ENCODE data around the gene HOXC5. TPM values are rescaled to one million over a fixed set of nuclear protein-coding genes. Genes with fewer than 3 reads are reported as not detected.

Gene HOXC5
- total RNA-seq, 1 experiment from 2014 or later: 5.0 TPM

DNA sequence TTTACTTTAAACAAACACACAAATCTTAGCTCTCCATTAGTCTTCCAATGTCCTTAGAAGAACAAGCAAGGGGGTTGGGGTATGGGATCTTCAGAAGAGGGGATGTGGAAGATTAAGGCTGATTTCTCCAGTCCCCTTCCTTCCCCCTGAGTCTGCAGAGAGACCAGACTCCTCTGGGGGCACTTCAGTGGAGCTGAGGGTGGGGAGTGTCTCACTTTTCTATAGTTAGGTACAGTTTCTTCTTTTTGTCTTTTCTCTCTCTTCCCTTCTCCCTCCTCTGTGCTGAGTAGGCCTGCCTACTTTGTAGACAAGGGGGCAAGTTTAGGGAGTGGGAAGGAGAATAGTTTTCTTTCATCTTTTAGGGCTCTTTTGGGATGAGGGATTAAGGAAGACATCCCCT lies 23.3 kb downstream of the HOXC5 start:
- Histone ChIP-seq H3K4me3 (ENCODE audit: low read depth in 2 of 2, low read length in 2 of 2) (no peak overlapping the region), H3K27me3 (ENCODE audit: control insufficient read depth, insufficient read depth, low read length) (no peaks in the 10 kb centered on the region), H3K36me3 (ENCODE audit: control insufficient read depth, insufficient read depth, low read length) (no peaks in the 10 kb centered on the region), H3K27ac (ENCODE audit: low read length) (no peak overlapping the region), H3K4me1 (ENCODE audit: control insufficient read depth, insufficient read depth, low read length) (peaks cover 38% of the 10 kb centered on the region), H3K9me3 (ENCODE audit: control insufficient read depth, insufficient read depth, low read depth, low read length) (no peaks in the 10 kb centered on the region)
- ChIA-PET CTCF (interaction anchor here (0.6 kb wide), 1 partner anchor 15 kb away, joined by 3 read pairs; no protein-coding TSS in a partner anchor), POLR2A (interaction anchor here (0.6 kb wide), 1 partner anchor 74 kb away, joined by 5 read pairs; no protein-coding TSS in a partner anchor)
- ATAC-seq (no peak), DNase-seq (ENCODE audit: low read depth, low spot score) (no peak)
- TF ChIP-seq TCF7L2 (IDR thresholded peaks at IDR 0.05; ENCODE audit: low read depth, low read length): no peak
- TF ChIP-seq, protein P1, sequence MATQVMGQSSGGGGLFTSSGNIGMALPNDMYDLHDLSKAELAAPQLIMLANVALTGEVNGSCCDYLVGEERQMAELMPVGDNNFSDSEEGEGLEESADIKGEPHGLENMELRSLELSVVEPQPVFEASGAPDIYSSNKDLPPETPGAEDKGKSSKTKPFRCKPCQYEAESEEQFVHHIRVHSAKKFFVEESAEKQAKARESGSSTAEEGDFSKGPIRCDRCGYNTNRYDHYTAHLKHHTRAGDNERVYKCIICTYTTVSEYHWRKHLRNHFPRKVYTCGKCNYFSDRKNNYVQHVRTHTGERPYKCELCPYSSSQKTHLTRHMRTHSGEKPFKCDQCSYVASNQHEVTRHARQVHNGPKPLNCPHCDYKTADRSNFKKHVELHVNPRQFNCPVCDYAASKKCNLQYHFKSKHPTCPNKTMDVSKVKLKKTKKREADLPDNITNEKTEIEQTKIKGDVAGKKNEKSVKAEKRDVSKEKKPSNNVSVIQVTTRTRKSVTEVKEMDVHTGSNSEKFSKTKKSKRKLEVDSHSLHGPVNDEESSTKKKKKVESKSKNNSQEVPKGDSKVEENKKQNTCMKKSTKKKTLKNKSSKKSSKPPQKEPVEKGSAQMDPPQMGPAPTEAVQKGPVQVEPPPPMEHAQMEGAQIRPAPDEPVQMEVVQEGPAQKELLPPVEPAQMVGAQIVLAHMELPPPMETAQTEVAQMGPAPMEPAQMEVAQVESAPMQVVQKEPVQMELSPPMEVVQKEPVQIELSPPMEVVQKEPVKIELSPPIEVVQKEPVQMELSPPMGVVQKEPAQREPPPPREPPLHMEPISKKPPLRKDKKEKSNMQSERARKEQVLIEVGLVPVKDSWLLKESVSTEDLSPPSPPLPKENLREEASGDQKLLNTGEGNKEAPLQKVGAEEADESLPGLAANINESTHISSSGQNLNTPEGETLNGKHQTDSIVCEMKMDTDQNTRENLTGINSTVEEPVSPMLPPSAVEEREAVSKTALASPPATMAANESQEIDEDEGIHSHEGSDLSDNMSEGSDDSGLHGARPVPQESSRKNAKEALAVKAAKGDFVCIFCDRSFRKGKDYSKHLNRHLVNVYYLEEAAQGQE (IDR thresholded peaks at IDR 0.05; ENCODE audit: insufficient read depth in 1 of 2, low read depth in 2 of 2, low read length in 1 of 2): no peak
- TF ChIP-seq, protein P2, sequence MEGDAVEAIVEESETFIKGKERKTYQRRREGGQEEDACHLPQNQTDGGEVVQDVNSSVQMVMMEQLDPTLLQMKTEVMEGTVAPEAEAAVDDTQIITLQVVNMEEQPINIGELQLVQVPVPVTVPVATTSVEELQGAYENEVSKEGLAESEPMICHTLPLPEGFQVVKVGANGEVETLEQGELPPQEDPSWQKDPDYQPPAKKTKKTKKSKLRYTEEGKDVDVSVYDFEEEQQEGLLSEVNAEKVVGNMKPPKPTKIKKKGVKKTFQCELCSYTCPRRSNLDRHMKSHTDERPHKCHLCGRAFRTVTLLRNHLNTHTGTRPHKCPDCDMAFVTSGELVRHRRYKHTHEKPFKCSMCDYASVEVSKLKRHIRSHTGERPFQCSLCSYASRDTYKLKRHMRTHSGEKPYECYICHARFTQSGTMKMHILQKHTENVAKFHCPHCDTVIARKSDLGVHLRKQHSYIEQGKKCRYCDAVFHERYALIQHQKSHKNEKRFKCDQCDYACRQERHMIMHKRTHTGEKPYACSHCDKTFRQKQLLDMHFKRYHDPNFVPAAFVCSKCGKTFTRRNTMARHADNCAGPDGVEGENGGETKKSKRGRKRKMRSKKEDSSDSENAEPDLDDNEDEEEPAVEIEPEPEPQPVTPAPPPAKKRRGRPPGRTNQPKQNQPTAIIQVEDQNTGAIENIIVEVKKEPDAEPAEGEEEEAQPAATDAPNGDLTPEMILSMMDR (IDR thresholded peaks at IDR 0.05): no peak
- no peak for TF ChIP-seq POLR2AphosphoS5 (IDR thresholded peaks at IDR 0.05; ENCODE audit: low read depth, low read length)
- in situ Hi-C loops (cut with HindIII; ENCODE audit: low pct_unique_long_range_greater_than_20kb, low sequenced_read_pairs): no loop called here
- BruUV-seq (replicated peaks): no TSS peak
- intact Hi-C loops (cut with micrococcal nuclease; ENCODE audit: unreplicated experiment): no loop called here

DNA sequence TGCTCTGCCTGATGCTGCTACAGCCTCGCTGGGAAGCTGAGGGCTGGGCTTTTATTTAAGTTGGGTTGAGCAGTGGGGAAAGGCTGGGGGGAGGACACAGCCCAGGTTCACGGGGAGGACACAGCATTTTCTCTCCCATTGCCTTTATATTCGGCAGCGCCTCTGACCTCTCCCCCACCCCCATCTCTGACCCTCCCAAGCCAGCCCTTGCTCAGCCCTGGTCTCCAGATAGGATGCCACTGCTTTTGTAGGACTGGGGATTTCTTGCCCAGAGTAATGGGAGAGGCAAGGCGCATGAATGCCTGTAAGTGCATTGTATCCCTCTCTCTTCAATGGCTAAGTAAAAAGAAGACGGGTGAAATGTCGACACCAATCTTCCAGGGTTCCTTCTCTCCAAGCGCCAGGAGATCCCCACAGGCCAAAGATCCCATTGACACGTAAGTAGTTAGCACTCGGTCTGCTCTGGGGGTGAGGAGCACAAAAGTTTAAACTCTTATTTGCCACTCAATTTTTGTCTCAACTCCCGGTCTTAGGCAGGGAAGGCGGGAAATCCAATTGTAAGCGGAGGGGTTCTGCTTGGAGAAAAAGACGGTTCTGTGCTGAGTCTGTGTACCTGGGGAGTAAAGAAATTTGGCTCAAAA lies 25.4 kb downstream of the HOXC5 start:
- no peaks in the 10 kb centered on the region for H3K36me3 ChIP-seq (ENCODE audit: control insufficient read depth, insufficient read depth, low read length)
- intact Hi-C loops (cut with micrococcal nuclease; ENCODE audit: unreplicated experiment) (no loop called here), in situ Hi-C loops (cut with HindIII; ENCODE audit: low pct_unique_long_range_greater_than_20kb, low sequenced_read_pairs) (no loop called here)
- no peak overlapping the region for H3K4me3 ChIP-seq (ENCODE audit: low read depth in 2 of 2, low read length in 2 of 2)
- H3K4me1 ChIP-seq (ENCODE audit: control insufficient read depth, insufficient read depth, low read length): peaks cover 16% of the 10 kb centered on the region
- no TSS peak for BruUV-seq (replicated peaks)
- no peak overlapping the region for H3K27ac ChIP-seq (ENCODE audit: low read length)
- DNase-seq (ENCODE audit: low read depth, low spot score) (no peak), ATAC-seq (no peak)
- ChIA-PET POLR2A (no interaction called here), CTCF (no interaction called here)
- no peaks in the 10 kb centered on the region for H3K27me3 ChIP-seq (ENCODE audit: control insufficient read depth, insufficient read depth, low read length)
- TF ChIP-seq POLR2AphosphoS5 (IDR thresholded peaks at IDR 0.05; ENCODE audit: low read depth, low read length) (no peak), SIN3A (IDR thresholded peaks at IDR 0.05; ENCODE audit: borderline replicate concordance, insufficient read depth, low read depth, low read length) (no peak), TCF7L2 (IDR thresholded peaks at IDR 0.05; ENCODE audit: low read depth, low read length) (no peak)
- TF ChIP-seq, protein P1 (IDR thresholded peaks at IDR 0.05; ENCODE audit: insufficient read depth in 1 of 2, low read depth in 2 of 2, low read length in 1 of 2): no peak
- TF ChIP-seq, protein P2 (IDR thresholded peaks at IDR 0.05): no peak
- no peaks in the 10 kb centered on the region for H3K9me3 ChIP-seq (ENCODE audit: control insufficient read depth, insufficient read depth, low read depth, low read length)

All from Panc1 (cell line).